A549 treated with RU486 at 1 μM for 4 hours (cell line): ENCODE data around the gene LRRC52. TPM values are rescaled to one million over a fixed set of nuclear protein-coding genes. Genes with fewer than 3 reads are reported as not detected.

Experiments
- total RNA-seq: library from RNA; stranded (reverse); fragments of 200-300 nt; extraction: Qiagen RNA extraction; gene quantifications from 5 replicates; pipeline ENCODE4 v1.2.3, GENCODE V29; 2022; ENCODE audit warnings: low read depth

LRRC52 gene, protein sequence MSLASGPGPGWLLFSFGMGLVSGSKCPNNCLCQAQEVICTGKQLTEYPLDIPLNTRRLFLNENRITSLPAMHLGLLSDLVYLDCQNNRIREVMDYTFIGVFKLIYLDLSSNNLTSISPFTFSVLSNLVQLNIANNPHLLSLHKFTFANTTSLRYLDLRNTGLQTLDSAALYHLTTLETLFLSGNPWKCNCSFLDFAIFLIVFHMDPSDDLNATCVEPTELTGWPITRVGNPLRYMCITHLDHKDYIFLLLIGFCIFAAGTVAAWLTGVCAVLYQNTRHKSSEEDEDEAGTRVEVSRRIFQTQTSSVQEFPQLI
- not detected in 5 replicates for total RNA-seq

DNA sequence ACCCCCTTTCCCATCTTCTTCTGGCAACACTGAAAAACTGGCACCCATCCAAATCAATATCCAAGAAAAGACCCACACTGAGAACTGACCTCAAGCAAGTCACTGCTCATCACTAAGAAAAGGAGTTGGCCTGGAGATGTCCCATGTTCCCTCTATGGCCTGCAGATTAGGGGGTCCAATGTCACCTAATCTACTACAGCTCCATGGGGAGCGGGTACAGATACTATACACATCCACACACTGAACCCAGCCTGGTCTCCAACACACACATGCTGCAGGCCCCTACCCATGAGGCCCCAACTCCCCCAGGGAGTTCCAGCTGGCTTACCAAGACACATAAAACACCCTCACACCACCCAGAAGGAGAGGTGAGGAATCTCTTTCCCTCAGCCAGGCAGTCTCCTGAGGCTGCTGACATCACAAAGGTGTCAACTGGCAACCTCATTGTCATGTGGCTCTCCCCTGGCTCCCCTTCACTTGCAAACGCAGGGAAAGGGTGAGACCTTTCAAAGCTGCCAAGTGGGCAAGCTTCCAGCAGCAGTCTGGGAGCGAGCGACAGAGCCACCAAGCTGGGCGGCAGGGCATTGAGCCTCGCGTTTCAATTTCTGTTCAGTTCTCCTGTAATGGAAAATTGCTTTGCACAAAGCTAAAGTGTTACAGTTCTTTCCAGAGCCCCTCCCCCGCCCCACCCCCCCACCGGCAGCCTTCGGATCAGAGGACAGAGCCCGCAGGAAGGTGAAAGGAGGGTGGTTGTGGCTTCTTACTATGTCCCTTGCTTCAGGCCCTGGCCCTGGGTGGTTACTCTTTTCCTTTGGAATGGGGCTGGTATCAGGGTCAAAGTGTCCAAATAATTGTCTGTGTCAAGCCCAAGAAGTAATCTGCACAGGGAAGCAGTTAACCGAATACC is at the start of gene LRRC52:
Gene LRRC52, plus strand, starts transcription at position 469 of the 907 bp plus-strand sequence. Its CDS starts 297 bp downstream, at position 766.

Other genes starting within 250 kb of the LRRC52 start
- not detected in 5 replicates for gene LMX1A, start 187.3 kb upstream of the LRRC52 start, total RNA-seq
- gene RXRG, start 98.9 kb upstream of the LRRC52 start, total RNA-seq = not detected in 5 replicates
- gene MGST3, start 87.2 kb downstream of the LRRC52 start, total RNA-seq = 190 to 259 TPM (median 206 TPM) in 5 replicates
- 32.8 to 45.7 TPM (median 41.5 TPM) in 5 replicates for gene ALDH9A1, start 154.6 kb downstream of the LRRC52 start, total RNA-seq
- gene TMCO1, start 224.9 kb downstream of the LRRC52 start, total RNA-seq = 154 to 190 TPM (median 159 TPM) in 5 replicates